KMS-11 (cell line): Measurements from ENCODE around the gene OTOP1.
"Not testable (repeated sequence)": the region's sequence is repeated elsewhere in the genome, so short reads cannot be mapped to it uniquely, and the experiment has no call there.

ENCODE experiments used
- H2AFZ ChIP-seq: fragments of 200-600 bp; sonication (generic); 2 replicates; pipeline ENCODE4 v1.6.1; 2016; ENCODE audit warnings: antibody characterized with exemption, mixed run types, low read depth
- H3K27ac ChIP-seq: fragments of 200-600 bp; sonication (generic); 2 replicates; pipeline ENCODE4 v1.6.1; 2016; ENCODE audit warnings: mild to moderate bottlenecking, mixed run types
- H3K27me3 ChIP-seq: fragments of 200-600 bp; sonication (generic); 2 replicates; pipeline ENCODE4 v1.6.1; 2017; ENCODE audit warnings: mild to moderate bottlenecking, low read depth, mixed run types, moderate library complexity; ENCODE audit not compliant: insufficient read depth
- H3K36me3 ChIP-seq: fragments of 200-600 bp; sonication (generic); 2 replicates; pipeline ENCODE4 v1.6.1; 2017; ENCODE audit warnings: mild to moderate bottlenecking, mixed run types; ENCODE audit not compliant: insufficient read depth
- H3K4me1 ChIP-seq: fragments of 200-600 bp; sonication (generic); 2 replicates; pipeline ENCODE4 v1.6.1; 2016; ENCODE audit warnings: mild to moderate bottlenecking, low read depth, mixed run types; ENCODE audit not compliant: poor library complexity, severe bottlenecking
- H3K4me2 ChIP-seq: fragments of 200-600 bp; sonication (generic); 2 replicates; pipeline ENCODE4 v1.7.0; 2016; ENCODE audit warnings: mild to moderate bottlenecking, mixed run types
- H3K4me3 ChIP-seq: fragments of 200-600 bp; sonication (generic); IDR thresholded peaks from 2 replicates; pipeline ENCODE4 v1.6.1; 2017; ENCODE audit warnings: low read depth, low read length, mixed read lengths; ENCODE audit not compliant: insufficient read depth
- H3K79me2 ChIP-seq: fragments of 200-600 bp; sonication (generic); 2 replicates; pipeline ENCODE4 v1.6.1; 2016; ENCODE audit warnings: low read depth, mixed run types; ENCODE audit not compliant: insufficient read depth
- H3K9ac ChIP-seq: fragments of 200-600 bp; sonication (generic); 2 replicates; pipeline ENCODE4 v1.6.1; 2016; ENCODE audit warnings: mild to moderate bottlenecking, mixed run types
- H4K20me1 ChIP-seq: fragments of 200-600 bp; sonication (generic); 2 replicates; pipeline ENCODE4 v1.6.1; 2016; ENCODE audit warnings: mild to moderate bottlenecking, mixed run types; ENCODE audit not compliant: insufficient read depth
- CTCF ChIP-seq: fragments of 200-600 bp; sonication (generic); conservative IDR thresholded peaks from 2 replicates; pipeline ENCODE4 v1.6.1; 2017; ENCODE audit warnings: low read depth, mild to moderate bottlenecking, antibody characterized with exemption, low read length, moderate library complexity, mixed read lengths

OTOP1 gene

GRCh38 chr4:4245172-4245571, 18.4 kb upstream of the OTOP1 start:
- Histone ChIP-seq H3K27ac (no peak overlapping the region), H3K4me1 (peaks cover 3% of the 10 kb centered on the region), H3K36me3 (no peaks in the 10 kb centered on the region), H3K4me3 (no peak overlapping the region), H4K20me1 (no peaks in the 10 kb centered on the region), H3K4me2 (no peak overlapping the region), H3K9ac (no peak overlapping the region), H3K27me3 (no peaks in the 10 kb centered on the region), H3K79me2 (no peaks in the 10 kb centered on the region), H2AFZ (no peak overlapping the region)
- no peak for TF ChIP-seq CTCF

- not testable (repeated sequence) for H3K27me3 ChIP-seq, H3K9ac ChIP-seq, H3K79me2 ChIP-seq, H4K20me1 ChIP-seq, H3K4me3 ChIP-seq, H2AFZ ChIP-seq, H3K4me1 ChIP-seq, H3K4me2 ChIP-seq, H3K36me3 ChIP-seq, H3K27ac ChIP-seq
These were observed 12.8 kb upstream of the OTOP1 start for GRCh38 chr4:4239551-4239950.

GRCh38 chr4:4233610-4234009, 6.9 kb upstream of the OTOP1 start:
- no peak overlapping the region for H2AFZ ChIP-seq
- no peak overlapping the region for H3K4me3 ChIP-seq
- H3K79me2 ChIP-seq: no peaks in the 10 kb centered on the region
- H3K36me3 ChIP-seq: no peaks in the 10 kb centered on the region
- H3K27me3 ChIP-seq: no peaks in the 10 kb centered on the region
- TF ChIP-seq CTCF: no peak
- H4K20me1 ChIP-seq: no peaks in the 10 kb centered on the region
- H3K4me2 ChIP-seq: no peak overlapping the region
- no peak overlapping the region for H3K27ac ChIP-seq
- H3K9ac ChIP-seq: no peak overlapping the region
- H3K4me1 ChIP-seq: no peaks in the 10 kb centered on the region

- no peak overlapping the region for H3K9ac ChIP-seq
- H2AFZ ChIP-seq: no peak overlapping the region
- H3K36me3 ChIP-seq: no peaks in the 10 kb centered on the region
- H3K4me1 ChIP-seq: no peaks in the 10 kb centered on the region
- no peaks in the 10 kb centered on the region for H3K79me2 ChIP-seq
- TF ChIP-seq CTCF: no peak
- no peak overlapping the region for H3K4me3 ChIP-seq
- no peak overlapping the region for H3K27ac ChIP-seq
- no peaks in the 10 kb centered on the region for H3K27me3 ChIP-seq
- H4K20me1 ChIP-seq: no peaks in the 10 kb centered on the region
- H3K4me2 ChIP-seq: no peak overlapping the region
These were observed 1.6 kb upstream of the OTOP1 start for GRCh38 chr4:4228356-4228668.

DNA sequence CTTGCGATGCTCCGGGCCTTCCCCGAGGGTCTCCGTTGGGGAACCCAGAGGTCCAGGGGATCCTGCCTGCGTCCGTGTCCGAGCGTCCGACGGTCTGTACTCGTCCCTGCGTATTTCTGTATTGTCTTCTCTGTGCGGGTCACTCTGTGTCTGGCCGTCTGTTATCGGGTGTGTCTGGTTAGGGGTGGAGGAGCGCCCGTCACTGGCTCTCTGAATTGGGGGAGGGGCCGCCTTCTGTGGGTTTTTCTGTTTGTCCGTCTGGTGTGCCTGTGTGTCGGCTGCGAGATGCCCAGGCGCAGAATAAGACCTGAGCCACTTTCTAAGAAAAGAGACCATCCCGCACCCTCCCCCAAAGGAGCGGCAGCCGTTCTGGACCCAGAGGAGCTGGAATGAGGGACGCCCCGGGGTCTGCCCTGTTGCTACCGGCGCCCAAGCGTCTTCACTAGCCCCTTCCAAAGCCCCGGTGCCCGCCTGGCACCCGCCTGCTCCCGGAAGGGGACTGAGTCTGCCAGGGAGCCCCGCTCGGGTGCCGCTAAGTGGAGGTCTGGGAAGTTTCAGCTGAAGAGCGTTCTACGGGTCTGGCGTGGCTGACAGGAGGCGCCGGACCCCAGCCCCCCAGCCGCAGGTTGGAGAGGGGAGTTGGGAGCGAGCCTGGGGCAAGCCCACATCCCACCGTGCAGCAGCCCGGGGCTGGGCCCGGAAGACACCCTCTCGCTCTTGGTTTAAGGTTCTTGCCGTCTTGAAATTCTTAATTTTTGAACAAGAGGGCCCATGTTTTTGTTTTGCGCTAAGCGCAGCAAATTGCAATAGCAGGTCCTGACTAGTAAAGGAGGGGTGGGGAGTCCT, 1.0 kb upstream of the OTOP1 start:
- Histone ChIP-seq H3K4me3 (no peak overlapping the region), H3K27me3 (no peaks in the 10 kb centered on the region), H3K36me3 (no peaks in the 10 kb centered on the region), H3K4me2 (no peak overlapping the region), H3K9ac (no peak overlapping the region), H4K20me1 (no peaks in the 10 kb centered on the region), H2AFZ (no peak overlapping the region), H3K79me2 (no peaks in the 10 kb centered on the region), H3K4me1 (no peaks in the 10 kb centered on the region), H3K27ac (no peak overlapping the region)
- no peak for TF ChIP-seq CTCF
